Kidney (tissue), 14 donors: ENCODE measurements around the gene GIMAP7. TPM values are rescaled to one million over a fixed set of nuclear protein-coding genes. Genes with fewer than 3 reads are reported as not detected.
"Not testable (repeated sequence)": the region's sequence is repeated elsewhere in the genome, so short reads cannot be mapped to it uniquely, and the experiment has no call there.

Source experiments
- DNase-seq, 5 donors: peaks; one replicate each; pipeline ENCODE4 v3.0.0-alpha.2; 2013 to 2020
- FAIRE-seq: peaks from 2 replicates; lab custom pipeline; 2012; peaks lifted over from hg19 to GRCh38; lab: Jason Lieb, UNC
- H3K27ac ChIP-seq, 2 donors: one replicate each; pipeline ENCODE4 v1.7.0; 2013; ENCODE audit warnings: low read depth in 2 of 2, low read length in 2 of 2, inconsistent platforms in 1 of 2
- H3K27me3 ChIP-seq: one replicate; pipeline ENCODE4 v1.7.1; 2013; ENCODE audit warnings: low read length, inconsistent platforms; ENCODE audit not compliant: control insufficient read depth, insufficient read depth
- H3K36me3 ChIP-seq, 3 donors: one replicate each; pipeline versions ENCODE4 v1.7.0 to v1.7.1; 2013; ENCODE audit warnings: low read length in 3 of 3, control low read depth in 1 of 3, inconsistent platforms in 1 of 3; ENCODE audit not compliant: insufficient read depth in 3 of 3, control insufficient read depth in 2 of 3
- H3K4me1 ChIP-seq, 3 donors: one replicate each; pipeline versions ENCODE4 v1.7.0 to v1.7.1; 2013; ENCODE audit warnings: low read length in 3 of 3, inconsistent platforms in 1 of 3, low read depth in 1 of 3; ENCODE audit not compliant: control insufficient read depth in 2 of 3, insufficient read depth in 2 of 3
- H3K4me3 ChIP-seq, 3 donors: one replicate each; pipeline versions ENCODE4 v1.7.0 to v1.8.1; 2013; ENCODE audit warnings: low read length in 3 of 3, control low read depth in 1 of 3, inconsistent platforms in 1 of 3
- H3K9ac ChIP-seq, 3 donors: one replicate each; pipeline versions ENCODE4 v1.7.0 to v1.7.1; 2013; ENCODE audit warnings: low read length in 3 of 3, control low read depth in 1 of 3, inconsistent platforms in 1 of 3
- H3K9me3 ChIP-seq, 3 donors: one replicate each; pipeline versions ENCODE4 v1.7.0 to v1.7.1; 2013; ENCODE audit warnings: low read length in 3 of 3, control low read depth in 1 of 3, inconsistent platforms in 1 of 3; ENCODE audit not compliant: control insufficient read depth in 2 of 3, insufficient read depth in 1 of 3
- CTCF ChIP-seq: IDR thresholded peaks from 3 replicates; pipeline ENCODE4 v1.5.1; 2012; ENCODE audit warnings: mild to moderate bottlenecking, moderate library complexity, borderline replicate concordance; ENCODE audit not compliant: insufficient read depth; ENCODE audit errors: extremely low read depth
- intact Hi-C: fragments of 100-400 bp; cut with DNase I; formaldehyde crosslinking; loops from one replicate; pipeline ENCODE4 v1.11.1; 2022
- polyA plus RNA-seq: library from polyadenylated mRNA; stranded (reverse); fragments of 350-450 nt; fragmentation: Illumina TruSeq; extraction: RNeasy Lipid Tissue Mini Kit (QIAGEN cat#74804); gene quantifications from one replicate; pipeline ENCODE4 v1.2.3, GENCODE V29; 2014; ENCODE audit warnings: low read depth, low replicate concordance; ENCODE audit not compliant: insufficient read depth
- total RNA-seq: library from RNA; stranded (reverse); fragmentation: NEBNext Ultra II Directional; extraction: Animal tissue kit (Norgen Biotek cat#: 25700); gene quantifications from one replicate; pipeline ENCODE4 v1.2.1, GENCODE V29; 2021
- donor health status: control.
- donor health status: control.
- donor health status: control.
- donor health status: control.
- donor health status: control.
- donor health status: DM: yes; HTN: yes; CAD: no.
- donor health status: Normal renal cell carcinoma (clear cell type).

GIMAP7 gene
- total and polyA plus RNA-seq, 2 donors from 2014 or later: 36.0 to 43.6 TPM

DNA sequence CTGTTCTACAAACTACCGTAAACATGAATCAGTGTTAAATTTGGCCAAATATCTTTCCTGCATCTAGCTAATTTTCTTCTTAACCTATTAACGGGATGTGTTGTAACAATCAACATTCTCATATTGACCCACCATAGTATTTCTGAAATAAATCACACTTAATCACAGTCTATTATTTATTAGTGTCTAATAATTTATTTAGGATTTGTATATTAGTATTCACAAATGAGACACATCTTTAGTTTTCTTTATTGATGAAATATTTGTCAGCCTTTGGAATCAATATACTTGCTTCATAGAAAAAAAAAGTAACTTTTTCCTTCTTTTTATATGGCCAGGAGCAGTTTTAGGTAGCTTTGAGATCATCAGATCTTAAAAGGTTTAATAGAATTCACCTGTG lies 4.6 kb downstream of the GIMAP7 start:
- H3K4me3 ChIP-seq: peak overlapping the region in 2 of 3 donors; percentile 14 to 20
- no peaks in the 10 kb centered on the region for H3K27me3 ChIP-seq
- H3K27ac ChIP-seq: no peak overlapping the region
- intact Hi-C loops: no loop called here
- TF ChIP-seq CTCF: no peak
- FAIRE-seq: no peak
- no peaks in the 10 kb centered on the region for H3K9me3 ChIP-seq
- H3K9ac ChIP-seq: no peak overlapping the region
- H3K4me1 ChIP-seq: no peaks in the 10 kb centered on the region
- no peaks in the 10 kb centered on the region for H3K36me3 ChIP-seq
- no peak for DNase-seq

DNA sequence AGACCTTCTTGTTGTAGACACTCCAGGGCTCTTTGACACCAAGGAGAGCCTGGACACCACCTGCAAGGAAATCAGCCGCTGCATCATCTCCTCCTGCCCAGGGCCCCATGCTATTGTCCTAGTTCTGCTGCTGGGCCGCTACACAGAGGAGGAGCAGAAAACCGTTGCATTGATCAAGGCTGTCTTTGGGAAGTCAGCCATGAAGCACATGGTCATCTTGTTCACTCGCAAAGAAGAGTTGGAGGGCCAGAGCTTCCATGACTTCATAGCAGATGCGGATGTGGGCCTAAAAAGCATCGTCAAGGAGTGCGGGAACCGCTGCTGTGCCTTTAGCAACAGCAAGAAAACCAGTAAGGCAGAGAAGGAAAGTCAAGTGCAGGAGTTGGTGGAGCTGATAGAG lies 5.5 kb downstream of the GIMAP7 start:
- intact Hi-C loops: no loop called here

GRCh38 chr7:150522931-150523330 lies 8.3 kb downstream of the GIMAP7 start:
- H3K27ac ChIP-seq, FAIRE-seq, H3K4me1 ChIP-seq, H3K4me3 ChIP-seq, DNase-seq, intact Hi-C loops, H3K9me3 ChIP-seq, H3K27me3 ChIP-seq, H3K9ac ChIP-seq, H3K36me3 ChIP-seq: not testable (repeated sequence)

More for the DNA sequence above, 5.5 kb downstream of the GIMAP7 start:
- Histone ChIP-seq H3K9ac (no peak overlapping the region), H3K27me3 (no peaks in the 10 kb centered on the region), H3K27ac (no peak overlapping the region), H3K4me1 (no peaks in the 10 kb centered on the region), H3K9me3 (no peaks in the 10 kb centered on the region), H3K4me3 (peak overlapping the region in 1 of 3 donors; percentile 14), H3K36me3 (no peaks in the 10 kb centered on the region)
- no peak for TF ChIP-seq CTCF
- DNase-seq (no peak), FAIRE-seq (no peak)

DNA sequence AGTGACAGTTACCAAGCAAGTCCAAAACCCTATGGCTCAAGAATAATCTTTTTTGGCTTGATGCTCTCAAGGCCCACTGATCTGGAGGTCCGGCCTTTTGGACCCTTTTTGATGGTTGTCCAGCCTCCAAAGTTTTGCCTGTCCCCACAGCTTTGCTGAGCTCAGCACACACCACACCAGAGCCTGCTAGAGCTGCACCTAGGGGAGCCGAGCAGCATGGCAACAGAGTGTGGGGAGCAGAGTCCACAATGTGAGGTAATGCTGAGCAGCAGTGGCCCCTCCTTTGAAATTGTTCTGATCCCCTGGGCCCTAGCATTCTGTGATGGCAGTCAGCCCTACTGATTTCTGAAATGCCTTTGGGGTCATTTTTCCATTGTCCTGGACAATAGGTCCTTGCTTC lies 9.3 kb downstream of the GIMAP7 start:
- no peak for DNase-seq
- Histone ChIP-seq H3K9me3 (peaks cover 0 to 4% (median 0%) of the 10 kb centered on the region in 3 donors), H3K27me3 (no peaks in the 10 kb centered on the region), H3K36me3 (no peaks in the 10 kb centered on the region), H3K27ac (no peak overlapping the region), H3K4me1 (no peaks in the 10 kb centered on the region), H3K4me3 (no peak overlapping the region), H3K9ac (no peak overlapping the region)
- intact Hi-C loops: no loop called here
- FAIRE-seq: no peak
- TF ChIP-seq CTCF: no peak
